IMR-90 (cell line): ENCODE results near the gene GPR35. TPM values are rescaled to one million over a fixed set of nuclear protein-coding genes. Genes with fewer than 3 reads are reported as not detected.

ENCODE experiments used
- ATAC-seq: fragments of 200-7000 bp; cut with Tn5 transposase; 2 replicates; pipeline ENCODE4 v1.9.1; 2020; ENCODE audit warnings: low read depth, mild to moderate bottlenecking, moderate library complexity
- BruUV-seq: library from RNA; stranded (reverse); fragments of 400-500 nt; replicated peaks from 2 replicates; lab custom pipeline; 2021; lab: Mats Ljungman, UMichigan
- CTCF ChIA-PET: fragments of 300-600 bp; formaldehyde crosslinking; extraction: SDS; loops from one replicate; lab custom pipeline; 2021; ENCODE audit warnings: antibody characterized with exemption; lab: Yijun Ruan, JAX
- POLR2A ChIA-PET: fragments of 300-600 bp; sonication (Branson Sonifier 250); formaldehyde crosslinking; loops from one replicate; lab custom pipeline; 2022; ENCODE audit warnings: antibody characterized with exemption; ENCODE audit not compliant: unreplicated experiment; lab: Charles Lee
- DNase-seq: peaks from one replicate; pipeline ENCODE4 v3.0.0; 2013
- H2AFZ ChIP-seq: replicated peaks from 2 replicates; pipeline ENCODE3; 2013; ENCODE audit warnings: low read length, mild to moderate bottlenecking; ENCODE audit not compliant: poor library complexity
- H2AK5ac ChIP-seq: 2 replicates; pipeline ENCODE4 v1.6.1; 2013; ENCODE audit warnings: low read depth, low read length, inconsistent platforms
- H2AK9ac ChIP-seq: replicated peaks from 2 replicates; pipeline ENCODE3; 2013; ENCODE audit warnings: mild to moderate bottlenecking, low read depth, low read length, moderate library complexity; ENCODE audit not compliant: poor library complexity
- H2BK120ac ChIP-seq: 2 replicates; pipeline ENCODE4 v1.6.1; 2013; ENCODE audit warnings: low read depth, low read length, inconsistent platforms
- H2BK15ac ChIP-seq: 3 replicates; pipeline ENCODE4 v1.6.1; 2013; ENCODE audit warnings: low read depth, low read length, inconsistent platforms
- H2BK20ac ChIP-seq: 2 replicates; pipeline ENCODE4 v1.6.1; 2013; ENCODE audit warnings: low read depth, mild to moderate bottlenecking, inconsistent platforms, low read length, moderate library complexity
- H2BK5ac ChIP-seq: 2 replicates; pipeline ENCODE4 v1.6.1; 2013; ENCODE audit warnings: mild to moderate bottlenecking, low read depth, low read length, inconsistent platforms; ENCODE audit not compliant: poor library complexity, severe bottlenecking
- H3K14ac ChIP-seq: replicated peaks from 2 replicates; pipeline ENCODE4 v1.6.1; 2013; ENCODE audit warnings: low read depth, low read length, inconsistent platforms
- H3K18ac ChIP-seq: 2 replicates; pipeline ENCODE4 v1.6.1; 2013; ENCODE audit warnings: low read depth, low read length, control low read depth
- H3K23ac ChIP-seq: 2 replicates; pipeline ENCODE4 v1.6.1; 2013; ENCODE audit warnings: low read depth, low read length, inconsistent platforms
- H3K27ac ChIP-seq: 2 replicates; pipeline ENCODE4 v1.5.1; 2013; ENCODE audit warnings: mild to moderate bottlenecking, control low read depth, low read length; ENCODE audit not compliant: insufficient read depth
- H3K27me3 ChIP-seq: 2 replicates; pipeline ENCODE4 v1.6.1; 2013; ENCODE audit warnings: low read length; ENCODE audit not compliant: control insufficient read depth, insufficient read depth
- H3K36me3 ChIP-seq: 2 replicates; pipeline ENCODE4 v1.6.1; 2013; ENCODE audit warnings: low read length, mixed read lengths; ENCODE audit not compliant: control insufficient read depth, insufficient read depth
- H3K4ac ChIP-seq: 2 replicates; pipeline ENCODE4 v1.6.1; 2013; ENCODE audit warnings: low read depth, low read length, inconsistent platforms
- H3K4me1 ChIP-seq: 2 replicates; pipeline ENCODE4 v1.6.1; 2013; ENCODE audit warnings: low read length, mixed read lengths; ENCODE audit not compliant: control insufficient read depth, insufficient read depth
- H3K4me2 ChIP-seq: 2 replicates; pipeline ENCODE4 v1.6.1; 2013; ENCODE audit warnings: low read depth, mild to moderate bottlenecking, control low read depth, low read length, moderate library complexity
- H3K4me3 ChIP-seq: 2 replicates; pipeline ENCODE4 v1.5.1; 2013; ENCODE audit warnings: low read depth, mild to moderate bottlenecking, control low read depth, low read length, moderate library complexity; ENCODE audit not compliant: insufficient read depth
- H3K56ac ChIP-seq: 2 replicates; pipeline ENCODE4 v1.6.1; 2013; ENCODE audit warnings: low read length, inconsistent platforms; ENCODE audit not compliant: insufficient read depth; ENCODE audit errors: extremely low read depth
- H3K79me1 ChIP-seq, 2 experiments: 2 replicates each; pipeline ENCODE4 v1.6.1; 2013; ENCODE audit warnings: low read length in 2 of 2, inconsistent platforms in 1 of 2, low read depth in 1 of 2
- H3K9ac ChIP-seq: 2 replicates; pipeline ENCODE4 v1.6.1; 2013; ENCODE audit warnings: low read depth, low read length, control low read depth
- H3K9me1 ChIP-seq: 2 replicates; pipeline ENCODE4 v1.6.1; 2013; ENCODE audit warnings: low read length, inconsistent platforms; ENCODE audit not compliant: insufficient read depth
- H3K9me3 ChIP-seq: 2 replicates; pipeline ENCODE4 v1.6.1; 2013; ENCODE audit warnings: low read length; ENCODE audit not compliant: control insufficient read depth, insufficient read depth
- H4K20me1 ChIP-seq: 2 replicates; pipeline ENCODE4 v1.6.1; 2013; ENCODE audit warnings: low read length, inconsistent platforms; ENCODE audit not compliant: insufficient read depth
- H4K5ac ChIP-seq: 2 replicates; pipeline ENCODE4 v1.6.1; 2013; ENCODE audit warnings: mild to moderate bottlenecking, low read depth, low read length, control low read depth
- H4K8ac ChIP-seq, 2 experiments: 2 replicates each; pipeline ENCODE4 v1.6.1; 2013; ENCODE audit warnings: low read depth in 2 of 2, low read length in 2 of 2, control low read depth in 1 of 2, inconsistent platforms in 1 of 2
- H4K91ac ChIP-seq: 2 replicates; pipeline ENCODE4 v1.6.1; 2013; ENCODE audit warnings: low read depth, low read length, inconsistent platforms; ENCODE audit not compliant: insufficient read depth
- BHLHE40 ChIP-seq: fragments of 150-350 bp; IDR thresholded peaks from 2 replicates; pipeline ENCODE4 v1.6.1; 2016; ENCODE audit warnings: mild to moderate bottlenecking, low read depth, low read length
- CEBPB ChIP-seq: IDR thresholded peaks from 2 replicates; pipeline ENCODE4 v1.6.1; 2012; ENCODE audit warnings: low read depth, low read length, improper control_type of control experiment
- CHD1 ChIP-seq: IDR thresholded peaks from 2 replicates; pipeline ENCODE4 v1.6.1; 2012; ENCODE audit warnings: low read depth, low read length, improper control_type of control experiment
- FOS ChIP-seq: fragments of 150-350 bp; IDR thresholded peaks from 2 replicates; pipeline ENCODE4 v1.6.1; 2016; ENCODE audit warnings: low read depth, low read length
- MAFK ChIP-seq: IDR thresholded peaks from 2 replicates; pipeline ENCODE4 v1.6.1; 2012; ENCODE audit warnings: low read depth, low read length, improper control_type of control experiment
- MAZ ChIP-seq: IDR thresholded peaks from 2 replicates; pipeline ENCODE4 v1.6.1; 2012; ENCODE audit warnings: low read depth, mild to moderate bottlenecking, low read length, improper control_type of control experiment, moderate library complexity, borderline replicate concordance
- NFE2L2 ChIP-seq: fragments of 150-350 bp; IDR thresholded peaks from 2 replicates; pipeline ENCODE4 v1.6.1; 2016; ENCODE audit warnings: low read depth, mild to moderate bottlenecking, low read length
- POLR2A ChIP-seq: IDR thresholded peaks from 2 replicates; pipeline ENCODE4 v1.6.1; 2012; ENCODE audit warnings: mild to moderate bottlenecking, low read depth, low read length
- RAD21 ChIP-seq: IDR thresholded peaks from 2 replicates; pipeline ENCODE4 v1.6.1; 2012; ENCODE audit warnings: low read length, improper control_type of control experiment
- RCOR1 ChIP-seq: IDR thresholded peaks from 2 replicates; pipeline ENCODE4 v1.6.1; 2012; ENCODE audit warnings: mild to moderate bottlenecking, low read length, improper control_type of control experiment; ENCODE audit not compliant: insufficient replicate concordance
- RFX5 ChIP-seq: IDR thresholded peaks from 2 replicates; pipeline ENCODE4 v1.8.0; 2012; ENCODE audit warnings: low read depth, mild to moderate bottlenecking, low read length, moderate library complexity
- SMC3 ChIP-seq: fragments of 150-350 bp; IDR thresholded peaks from 2 replicates; pipeline ENCODE4 v1.6.1; 2016; ENCODE audit warnings: low read depth, mild to moderate bottlenecking, antibody characterized with exemption, low read length, moderate library complexity
- WGBS, 2 experiments: methylation state at CpG; one replicate each; pipeline versions ENCODE4 v1.1.5 to v1.1.7; 2013; ENCODE audit warnings: missing lambda C conversion rate in 2 of 2; ENCODE audit not compliant: insufficient read length in 1 of 2; ENCODE audit errors: extremely low coverage in 2 of 2; 5-methylcytosine and 5-hydroxymethylcytosine counted together
- dilution Hi-C: fragments of 300-500 bp; cut with HindIII; formaldehyde crosslinking; loops from one replicate; pipeline ENCODE4 v1.14.3; 2018; ENCODE audit warnings: low sequenced_read_pairs; ENCODE audit not compliant: unreplicated experiment
- in situ Hi-C: fragments of 300-500 bp; cut with MboI; formaldehyde crosslinking; loops from 3 replicates; pipeline ENCODE4 v1.14.3; 2019; ENCODE audit warnings: low sequenced_read_pairs, inconsistent platforms, mixed read lengths
- intact Hi-C: fragments of 100-400 bp; cut with micrococcal nuclease; formaldehyde crosslinking; loops from 2 replicates; pipeline ENCODE4 v1.10.0; 2022
- polyA plus RNA-seq, 3 experiments: library from polyadenylated mRNA; depleted of rRNA; stranded (reverse); fragments of >200 nt; gene quantifications; 2 replicates each; pipeline ENCODE4 v1.2.3, GENCODE V29; 2012; ENCODE audit warnings: low replicate concordance in 1 of 3
- total RNA-seq: library from RNA; depleted of rRNA; stranded (reverse); fragments of >200 nt; gene quantifications from 2 replicates; pipeline ENCODE4 v1.2.3, GENCODE V29; 2012
- TF ChIP-seq, protein P1 (sequence below): fragments of 150-350 bp; IDR thresholded peaks from 2 replicates; pipeline ENCODE4 v1.6.1; 2017; ENCODE audit warnings: mild to moderate bottlenecking, antibody characterized with exemption, low read length, low read depth
- TF ChIP-seq, protein P2 (sequence below): fragments of 150-350 bp; IDR thresholded peaks from 2 replicates; pipeline ENCODE4 v1.6.1; 2016; ENCODE audit warnings: low read depth, mild to moderate bottlenecking, low read length, moderate library complexity, borderline replicate concordance
- TF ChIP-seq, protein P3 (sequence below): conservative IDR thresholded peaks from 2 replicates; pipeline ENCODE4 v1.5.1; 2012; ENCODE audit warnings: mild to moderate bottlenecking, low read depth, low read length, improper control_type of control experiment

Gene GPR35
- total and polyA plus RNA-seq, 2 of the 4 experiments (the other 2 are of a cell fraction) = 0.31 TPM; not detected in 1

DNA sequence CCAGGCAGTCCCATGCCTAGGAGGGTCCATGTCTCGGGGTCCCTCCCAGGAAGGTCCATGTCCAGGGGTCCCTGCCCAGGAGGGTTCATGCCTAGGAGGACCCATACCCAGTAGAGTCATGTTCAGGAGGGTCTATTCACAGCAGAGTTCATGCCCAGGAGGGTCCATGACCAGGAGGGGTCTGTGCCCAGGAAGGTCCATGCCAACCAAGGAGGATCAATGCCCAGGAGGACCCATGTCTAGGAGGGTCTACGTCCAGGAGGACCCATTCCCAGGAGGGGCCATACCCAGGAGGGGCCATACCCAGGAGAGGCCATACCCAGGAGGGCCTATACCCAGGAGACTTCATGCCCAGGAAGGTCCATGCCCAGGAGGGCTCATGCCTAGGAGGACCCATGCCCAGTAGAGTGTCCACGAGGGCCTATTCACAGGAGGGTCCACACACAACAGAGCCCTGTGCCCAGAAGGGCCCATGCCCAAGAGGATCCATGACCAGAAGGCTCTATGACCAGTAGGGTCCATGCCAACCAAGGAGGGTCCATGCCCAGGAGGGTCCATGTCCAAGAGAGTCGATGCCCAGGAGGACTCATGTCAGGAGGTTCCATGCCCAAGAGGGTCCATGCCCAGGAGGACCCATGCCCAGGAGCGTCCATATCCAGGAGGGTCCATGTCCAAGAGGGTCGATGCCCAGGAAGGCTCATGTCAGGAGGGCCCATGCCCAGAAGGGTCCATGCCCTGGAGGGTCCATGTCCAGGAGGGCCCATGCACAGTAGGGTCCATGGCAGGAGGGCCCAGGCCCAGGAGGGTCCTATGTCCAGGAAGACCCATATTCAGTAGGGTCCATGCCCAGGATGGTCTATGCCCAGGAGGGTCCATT lies 10.1 kb downstream of the GPR35 start:
- H3K4me1 ChIP-seq = no peaks in the 10 kb centered on the region
- H2BK20ac ChIP-seq = no peak overlapping the region
- no peak overlapping the region for H2AK5ac ChIP-seq
- no peak overlapping the region for H2BK5ac ChIP-seq
- DNase-seq = no peak
- no peaks in the 10 kb centered on the region for H3K79me1 ChIP-seq
- no peak overlapping the region for H4K91ac ChIP-seq
- no peak overlapping the region for H3K27ac ChIP-seq
- no peak overlapping the region for H3K18ac ChIP-seq
- no peaks in the 10 kb centered on the region for H3K9me1 ChIP-seq
- H3K36me3 ChIP-seq = no peaks in the 10 kb centered on the region
- no peak overlapping the region for H3K4ac ChIP-seq
- no peak overlapping the region for H3K4me2 ChIP-seq
- no peak overlapping the region for H3K4me3 ChIP-seq
- no peak overlapping the region for H4K5ac ChIP-seq
- no peaks in the 10 kb centered on the region for H4K20me1 ChIP-seq
- H2AK9ac ChIP-seq = no peak overlapping the region
- H2BK15ac ChIP-seq = no peak overlapping the region
- dilution Hi-C loops (no loop called here), in situ Hi-C loops (no loop called here), intact Hi-C loops (no loop called here)
- H3K14ac ChIP-seq = no peak overlapping the region
- H3K56ac ChIP-seq = no peak overlapping the region
- peaks cover 14% of the 10 kb centered on the region for H3K27me3 ChIP-seq
- 23% methylated on average over 5 of the region's 6 CpGs; no CpG with 5 or more reads in 1 of the 2 experiments for WGBS, 2 experiments
- no peak overlapping the region for H3K23ac ChIP-seq
- ATAC-seq = no peak
- POLR2A ChIA-PET = no interaction called here
- H3K9me3 ChIP-seq = peaks cover 11% of the 10 kb centered on the region
- no peak overlapping the region for H2AFZ ChIP-seq
- CTCF ChIA-PET = no interaction called here
- no TSS peak for BruUV-seq
- H2BK120ac ChIP-seq = no peak overlapping the region
- no peak overlapping the region for H4K8ac ChIP-seq
- no peak overlapping the region for H3K9ac ChIP-seq
- TF ChIP-seq NFE2L2 = no peak
- TF ChIP-seq POLR2A = no peak
- TF ChIP-seq, protein P1, sequence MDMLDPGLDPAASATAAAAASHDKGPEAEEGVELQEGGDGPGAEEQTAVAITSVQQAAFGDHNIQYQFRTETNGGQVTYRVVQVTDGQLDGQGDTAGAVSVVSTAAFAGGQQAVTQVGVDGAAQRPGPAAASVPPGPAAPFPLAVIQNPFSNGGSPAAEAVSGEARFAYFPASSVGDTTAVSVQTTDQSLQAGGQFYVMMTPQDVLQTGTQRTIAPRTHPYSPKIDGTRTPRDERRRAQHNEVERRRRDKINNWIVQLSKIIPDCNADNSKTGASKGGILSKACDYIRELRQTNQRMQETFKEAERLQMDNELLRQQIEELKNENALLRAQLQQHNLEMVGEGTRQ = no peak
- no peak for TF ChIP-seq RAD21
- TF ChIP-seq, protein P2, sequence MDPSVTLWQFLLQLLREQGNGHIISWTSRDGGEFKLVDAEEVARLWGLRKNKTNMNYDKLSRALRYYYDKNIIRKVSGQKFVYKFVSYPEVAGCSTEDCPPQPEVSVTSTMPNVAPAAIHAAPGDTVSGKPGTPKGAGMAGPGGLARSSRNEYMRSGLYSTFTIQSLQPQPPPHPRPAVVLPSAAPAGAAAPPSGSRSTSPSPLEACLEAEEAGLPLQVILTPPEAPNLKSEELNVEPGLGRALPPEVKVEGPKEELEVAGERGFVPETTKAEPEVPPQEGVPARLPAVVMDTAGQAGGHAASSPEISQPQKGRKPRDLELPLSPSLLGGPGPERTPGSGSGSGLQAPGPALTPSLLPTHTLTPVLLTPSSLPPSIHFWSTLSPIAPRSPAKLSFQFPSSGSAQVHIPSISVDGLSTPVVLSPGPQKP = no peak
- no peak for TF ChIP-seq FOS
- no peak for TF ChIP-seq BHLHE40
- TF ChIP-seq, protein P3, sequence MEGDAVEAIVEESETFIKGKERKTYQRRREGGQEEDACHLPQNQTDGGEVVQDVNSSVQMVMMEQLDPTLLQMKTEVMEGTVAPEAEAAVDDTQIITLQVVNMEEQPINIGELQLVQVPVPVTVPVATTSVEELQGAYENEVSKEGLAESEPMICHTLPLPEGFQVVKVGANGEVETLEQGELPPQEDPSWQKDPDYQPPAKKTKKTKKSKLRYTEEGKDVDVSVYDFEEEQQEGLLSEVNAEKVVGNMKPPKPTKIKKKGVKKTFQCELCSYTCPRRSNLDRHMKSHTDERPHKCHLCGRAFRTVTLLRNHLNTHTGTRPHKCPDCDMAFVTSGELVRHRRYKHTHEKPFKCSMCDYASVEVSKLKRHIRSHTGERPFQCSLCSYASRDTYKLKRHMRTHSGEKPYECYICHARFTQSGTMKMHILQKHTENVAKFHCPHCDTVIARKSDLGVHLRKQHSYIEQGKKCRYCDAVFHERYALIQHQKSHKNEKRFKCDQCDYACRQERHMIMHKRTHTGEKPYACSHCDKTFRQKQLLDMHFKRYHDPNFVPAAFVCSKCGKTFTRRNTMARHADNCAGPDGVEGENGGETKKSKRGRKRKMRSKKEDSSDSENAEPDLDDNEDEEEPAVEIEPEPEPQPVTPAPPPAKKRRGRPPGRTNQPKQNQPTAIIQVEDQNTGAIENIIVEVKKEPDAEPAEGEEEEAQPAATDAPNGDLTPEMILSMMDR = no peak
- no peak for TF ChIP-seq MAZ
- no peak for TF ChIP-seq CHD1
- no peak for TF ChIP-seq SMC3
- no peak for TF ChIP-seq RCOR1
- TF ChIP-seq CEBPB = no peak
- no peak for TF ChIP-seq MAFK
- no peak for TF ChIP-seq RFX5
